GM23248 (cell line): Measurements from ENCODE around the gene ATXN7.

Experiments used
- EZH2 ChIP-seq: fragments of 200-600 bp; sonication (generic); IDR thresholded peaks from 2 replicates; pipeline ENCODE4 v1.6.1; 2018; ENCODE audit warnings: antibody characterized with exemption, mild to moderate bottlenecking; ENCODE audit not compliant: insufficient read depth, poor library complexity, severe bottlenecking
- EZH2phosphoT487 ChIP-seq: fragments of 200-600 bp; sonication (generic); IDR thresholded peaks from 2 replicates; pipeline ENCODE4 v1.6.1; 2018; ENCODE audit warnings: antibody characterized with exemption, moderate library complexity, mild to moderate bottlenecking, low read depth; ENCODE audit not compliant: insufficient read depth

DNA sequence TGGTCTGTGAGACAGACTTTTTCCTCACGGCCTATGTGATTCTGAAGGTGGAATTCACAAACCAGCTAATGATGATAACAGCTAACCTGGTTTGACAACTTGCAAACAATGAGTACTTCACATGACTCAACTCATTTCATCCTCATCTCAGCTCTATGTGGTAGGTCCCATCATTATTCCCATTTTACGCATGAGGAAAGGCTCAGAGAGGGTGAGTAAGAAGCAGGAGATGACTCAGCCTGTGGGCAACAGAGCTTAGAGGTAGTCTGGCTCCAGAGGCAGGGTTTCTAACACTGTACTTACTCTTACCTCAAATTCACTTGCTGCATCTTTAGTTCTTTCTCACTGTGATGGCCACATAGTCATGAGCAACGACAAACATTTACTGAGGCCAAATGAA, 185.5 kb downstream of the ATXN7 start:
- TF ChIP-seq EZH2: no peak
- TF ChIP-seq EZH2phosphoT487: no peak
